Measurements from ENCODE around the gene MYEOV.

Gene MYEOV

GRCh38 chr11:69290806-69291205, 3.1 kb upstream of the MYEOV start:
- no peaks in the 10 kb centered on the region for H3K36me3 ChIP-seq (replicated peaks; ENCODE audit: low read depth, low read length)
- H3K4me3 ChIP-seq (ENCODE audit: low read length): no peak overlapping the region
- TF ChIP-seq CTCF (IDR thresholded peaks at IDR 0.05; ENCODE audit: low read depth, low read length) (no peak), EZH2phosphoT487 (IDR thresholded peaks at IDR 0.05; ENCODE audit: low read depth) (no peak)
- no peaks in the 10 kb centered on the region for H3K27me3 ChIP-seq (ENCODE audit: low read depth, low read length)
- no peaks in the 10 kb centered on the region for H3K9me3 ChIP-seq (ENCODE audit: insufficient read depth, low read length)
- H3K9ac ChIP-seq (ENCODE audit: low read length): no peak overlapping the region
- no peaks in the 10 kb centered on the region for H4K20me1 ChIP-seq (ENCODE audit: insufficient read depth, low read length)
- no peak overlapping the region for H3K4me2 ChIP-seq (ENCODE audit: low read length)
- H3K27ac ChIP-seq (ENCODE audit: low read length): no peak overlapping the region
- H3K79me2 ChIP-seq (ENCODE audit: low read length): no peaks in the 10 kb centered on the region
- no peak overlapping the region for H2AFZ ChIP-seq (ENCODE audit: low read depth, low read length)
- H3K4me1 ChIP-seq (ENCODE audit: low read length): peaks cover 27% of the 10 kb centered on the region

- Histone ChIP-seq H3K9me3 (ENCODE audit: insufficient read depth, low read length) (no peaks in the 10 kb centered on the region), H3K4me2 (ENCODE audit: low read length) (no peak overlapping the region), H3K4me3 (ENCODE audit: low read length) (no peak overlapping the region), H2AFZ (ENCODE audit: low read depth, low read length) (no peak overlapping the region), H3K79me2 (ENCODE audit: low read length) (no peaks in the 10 kb centered on the region), H3K9ac (ENCODE audit: low read length) (no peak overlapping the region), H3K27me3 (ENCODE audit: low read depth, low read length) (no peaks in the 10 kb centered on the region), H3K36me3 (replicated peaks; ENCODE audit: low read depth, low read length) (peaks cover 4% of the 10 kb centered on the region), H3K4me1 (ENCODE audit: low read length) (peaks cover 35% of the 10 kb centered on the region), H3K27ac (ENCODE audit: low read length) (no peak overlapping the region), H4K20me1 (ENCODE audit: insufficient read depth, low read length) (no peaks in the 10 kb centered on the region)
- TF ChIP-seq EZH2phosphoT487 (IDR thresholded peaks at IDR 0.05; ENCODE audit: low read depth): no peak
- TF ChIP-seq CTCF (IDR thresholded peaks at IDR 0.05; ENCODE audit: low read depth, low read length): no peak
Measured at GRCh38 chr11:69291459-69292110, 2.4 kb upstream of the MYEOV start.

- H3K4me1 ChIP-seq (ENCODE audit: low read length): peaks cover 41% of the 10 kb centered on the region
- H3K4me2 ChIP-seq (ENCODE audit: low read length): no peak overlapping the region
- H2AFZ ChIP-seq (ENCODE audit: low read depth, low read length): no peak overlapping the region
- no peak overlapping the region for H3K4me3 ChIP-seq (ENCODE audit: low read length)
- H3K79me2 ChIP-seq (ENCODE audit: low read length): no peaks in the 10 kb centered on the region
- no peaks in the 10 kb centered on the region for H4K20me1 ChIP-seq (ENCODE audit: insufficient read depth, low read length)
- H3K36me3 ChIP-seq (replicated peaks; ENCODE audit: low read depth, low read length): peaks cover 8% of the 10 kb centered on the region
- H3K9me3 ChIP-seq (ENCODE audit: insufficient read depth, low read length): no peaks in the 10 kb centered on the region
- H3K27me3 ChIP-seq (ENCODE audit: low read depth, low read length): no peaks in the 10 kb centered on the region
- H3K27ac ChIP-seq (ENCODE audit: low read length): no peak overlapping the region
- TF ChIP-seq EZH2phosphoT487 (IDR thresholded peaks at IDR 0.05; ENCODE audit: low read depth) (no peak), CTCF (IDR thresholded peaks at IDR 0.05; ENCODE audit: low read depth, low read length) (peak; percentile 99)
- H3K9ac ChIP-seq (ENCODE audit: low read length): no peak overlapping the region
Measured at GRCh38 chr11:69292221-69292648, 1.7 kb upstream of the MYEOV start.

- peaks cover 50% of the 10 kb centered on the region for H3K4me1 ChIP-seq (ENCODE audit: low read length)
- no peaks in the 10 kb centered on the region for H3K79me2 ChIP-seq (ENCODE audit: low read length)
- TF ChIP-seq EZH2phosphoT487 (IDR thresholded peaks at IDR 0.05; ENCODE audit: low read depth) (no peak), CTCF (IDR thresholded peaks at IDR 0.05; ENCODE audit: low read depth, low read length) (no peak)
- no peak overlapping the region for H3K27ac ChIP-seq (ENCODE audit: low read length)
- no peaks in the 10 kb centered on the region for H3K9me3 ChIP-seq (ENCODE audit: insufficient read depth, low read length)
- no peaks in the 10 kb centered on the region for H3K27me3 ChIP-seq (ENCODE audit: low read depth, low read length)
- H2AFZ ChIP-seq (ENCODE audit: low read depth, low read length): no peak overlapping the region
- H3K9ac ChIP-seq (ENCODE audit: low read length): no peak overlapping the region
- no peaks in the 10 kb centered on the region for H4K20me1 ChIP-seq (ENCODE audit: insufficient read depth, low read length)
- H3K36me3 ChIP-seq (replicated peaks; ENCODE audit: low read depth, low read length): peaks cover 8% of the 10 kb centered on the region
- no peak overlapping the region for H3K4me3 ChIP-seq (ENCODE audit: low read length)
- H3K4me2 ChIP-seq (ENCODE audit: low read length): no peak overlapping the region
Measured at GRCh38 chr11:69293087-69293486, 868 bp upstream of the MYEOV start.

All from OCI-LY3 (cell line).